ENCODE data around the gene POLD4.
"Not testable (repeated sequence)": the region's sequence is repeated elsewhere in the genome, so short reads cannot be mapped to it uniquely, and the experiment has no call there.

Gene POLD4

DNA sequence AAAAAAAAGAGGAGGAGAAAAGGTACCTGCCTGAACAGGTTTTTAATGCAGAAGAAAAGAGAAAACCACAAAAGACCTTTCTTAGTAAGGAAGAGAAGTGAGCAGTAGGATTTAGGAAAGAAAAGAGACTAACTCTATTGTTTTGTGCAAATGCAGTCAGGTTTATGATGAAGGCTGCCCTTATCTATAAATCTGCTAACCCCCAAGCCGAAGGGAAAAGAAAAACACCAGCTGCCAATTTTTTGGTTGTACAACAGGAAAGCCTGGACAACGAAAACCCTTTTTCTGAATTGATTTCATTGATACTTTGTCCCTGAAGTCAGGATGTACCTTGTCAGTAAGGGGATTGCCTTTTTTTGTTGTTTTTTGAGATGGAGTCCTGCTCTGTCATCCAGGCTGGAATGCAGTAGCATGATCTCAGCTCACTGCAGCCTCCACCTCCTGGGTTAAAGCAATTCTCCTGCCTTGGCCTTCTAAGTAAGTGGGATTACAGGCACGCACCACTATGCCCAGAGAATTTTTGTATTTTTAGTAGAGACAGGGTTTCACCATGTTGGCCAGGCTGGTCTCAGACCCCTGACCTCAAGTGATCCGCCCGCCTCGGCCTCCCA lies 21.2 kb downstream of the POLD4 start:
- TF ChIP-seq, protein P1, sequence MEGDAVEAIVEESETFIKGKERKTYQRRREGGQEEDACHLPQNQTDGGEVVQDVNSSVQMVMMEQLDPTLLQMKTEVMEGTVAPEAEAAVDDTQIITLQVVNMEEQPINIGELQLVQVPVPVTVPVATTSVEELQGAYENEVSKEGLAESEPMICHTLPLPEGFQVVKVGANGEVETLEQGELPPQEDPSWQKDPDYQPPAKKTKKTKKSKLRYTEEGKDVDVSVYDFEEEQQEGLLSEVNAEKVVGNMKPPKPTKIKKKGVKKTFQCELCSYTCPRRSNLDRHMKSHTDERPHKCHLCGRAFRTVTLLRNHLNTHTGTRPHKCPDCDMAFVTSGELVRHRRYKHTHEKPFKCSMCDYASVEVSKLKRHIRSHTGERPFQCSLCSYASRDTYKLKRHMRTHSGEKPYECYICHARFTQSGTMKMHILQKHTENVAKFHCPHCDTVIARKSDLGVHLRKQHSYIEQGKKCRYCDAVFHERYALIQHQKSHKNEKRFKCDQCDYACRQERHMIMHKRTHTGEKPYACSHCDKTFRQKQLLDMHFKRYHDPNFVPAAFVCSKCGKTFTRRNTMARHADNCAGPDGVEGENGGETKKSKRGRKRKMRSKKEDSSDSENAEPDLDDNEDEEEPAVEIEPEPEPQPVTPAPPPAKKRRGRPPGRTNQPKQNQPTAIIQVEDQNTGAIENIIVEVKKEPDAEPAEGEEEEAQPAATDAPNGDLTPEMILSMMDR (IDR thresholded peaks at IDR 0.05; ENCODE audit: control insufficient read depth, extremely low read depth, insufficient read depth) = no peak
- no peak for DNase-seq (ENCODE audit: low read depth)
- no peak overlapping the region for H3K4me3 ChIP-seq (ENCODE audit: low read depth, low read length)

DNA sequence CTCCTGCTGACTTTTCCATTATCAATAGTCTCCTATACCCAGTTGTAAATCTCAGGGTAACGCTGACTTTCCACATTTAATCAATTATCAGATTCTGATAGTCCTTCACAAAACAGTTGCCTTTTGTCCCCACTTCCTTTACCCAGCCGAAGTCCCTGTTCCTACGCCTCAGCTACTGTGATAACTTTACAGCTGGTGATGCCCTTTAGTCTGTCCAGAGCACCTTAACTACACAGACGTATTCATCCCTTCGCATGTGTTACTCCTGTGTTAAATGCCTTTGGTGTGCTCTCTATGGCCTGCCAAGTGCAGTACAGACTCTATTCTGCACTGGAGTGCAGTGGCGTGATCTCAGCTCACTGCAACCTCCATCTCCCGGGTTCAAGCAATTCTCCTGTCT lies 29.8 kb downstream of the POLD4 start:
- no peak for DNase-seq (ENCODE audit: low read depth)
- TF ChIP-seq, protein P1 (IDR thresholded peaks at IDR 0.05; ENCODE audit: control insufficient read depth, extremely low read depth, insufficient read depth) = no peak
- H3K4me3 ChIP-seq (ENCODE audit: low read depth, low read length) = no peak overlapping the region

DNA sequence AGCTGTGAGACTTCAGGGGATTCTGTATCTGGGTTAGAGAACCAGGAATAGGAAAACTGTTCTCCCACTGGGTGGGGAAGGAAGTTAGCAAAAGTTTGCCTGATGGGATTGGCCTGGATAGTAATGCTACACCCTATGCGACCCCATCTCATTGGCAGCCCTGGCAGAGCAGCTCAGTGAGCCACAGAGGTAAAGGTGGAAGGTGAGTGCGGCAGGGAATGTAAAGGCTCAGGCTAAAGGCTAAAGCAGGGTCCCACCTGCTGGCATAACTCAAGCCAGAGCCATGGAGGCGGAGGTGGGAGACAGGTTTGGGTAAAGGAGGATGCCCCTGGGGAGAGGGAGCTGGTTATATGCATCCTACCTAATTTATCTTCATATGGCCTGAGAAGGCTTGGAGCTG lies 31.3 kb downstream of the POLD4 start:
- H3K4me3 ChIP-seq (ENCODE audit: low read depth, low read length) = no peak overlapping the region
- DNase-seq (ENCODE audit: low read depth) = no peak
- TF ChIP-seq, protein P1 (IDR thresholded peaks at IDR 0.05; ENCODE audit: control insufficient read depth, extremely low read depth, insufficient read depth) = no peak

DNA sequence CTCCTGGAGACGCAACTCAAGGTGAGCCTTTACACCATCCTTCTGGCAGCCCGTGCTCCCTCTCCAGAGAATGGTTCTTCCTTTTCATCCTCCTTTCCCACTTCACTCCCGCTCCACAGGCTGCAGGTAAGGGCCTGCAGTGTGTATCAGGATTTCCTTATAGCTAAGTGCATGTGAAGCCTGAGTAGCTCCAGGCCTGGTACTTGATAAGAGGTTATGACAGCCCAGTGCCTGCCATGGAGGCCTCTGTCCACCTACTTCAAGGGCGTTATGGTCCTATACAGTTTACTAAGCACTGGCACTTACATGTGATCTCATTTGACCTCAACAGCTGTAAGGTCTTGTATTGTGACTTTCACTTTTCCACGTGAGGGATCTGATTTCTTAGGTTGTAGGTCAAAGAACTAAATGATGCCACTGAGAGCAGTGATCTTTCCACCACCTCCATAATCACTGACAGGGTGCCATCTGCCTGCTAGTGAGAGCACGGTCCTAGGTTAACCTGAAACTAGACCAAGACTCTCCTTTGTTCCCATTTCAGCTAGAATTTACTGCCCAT lies 32.0 kb downstream of the POLD4 start:
- TF ChIP-seq, protein P1 (IDR thresholded peaks at IDR 0.05; ENCODE audit: control insufficient read depth, extremely low read depth, insufficient read depth) = no peak
- no peak for DNase-seq (ENCODE audit: low read depth)
- no peak overlapping the region for H3K4me3 ChIP-seq (ENCODE audit: low read depth, low read length)

DNA sequence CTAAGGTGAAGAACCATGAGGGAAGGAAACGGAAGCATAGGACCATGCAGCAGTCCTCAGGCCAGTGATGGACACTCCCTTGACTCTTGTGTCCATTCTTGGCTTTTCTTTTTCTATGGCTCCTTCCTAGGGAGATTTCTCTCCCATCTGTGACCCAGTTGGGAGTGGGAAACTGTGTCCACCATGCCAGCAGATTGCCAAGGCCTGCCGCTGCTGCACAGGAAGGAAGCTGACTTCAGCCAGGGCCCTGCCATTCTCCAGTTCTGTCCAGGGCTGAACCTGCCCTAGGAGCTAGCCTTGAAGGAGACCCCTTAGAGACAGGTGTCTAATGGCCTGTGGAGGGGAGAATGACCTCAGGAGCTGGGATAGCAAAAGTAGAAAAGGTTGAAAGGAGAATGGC lies 32.7 kb downstream of the POLD4 start:
- no peak overlapping the region for H3K4me3 ChIP-seq (ENCODE audit: low read depth, low read length)
- TF ChIP-seq, protein P1 (IDR thresholded peaks at IDR 0.05; ENCODE audit: control insufficient read depth, extremely low read depth, insufficient read depth) = no peak
- DNase-seq (ENCODE audit: low read depth) = no peak

DNA sequence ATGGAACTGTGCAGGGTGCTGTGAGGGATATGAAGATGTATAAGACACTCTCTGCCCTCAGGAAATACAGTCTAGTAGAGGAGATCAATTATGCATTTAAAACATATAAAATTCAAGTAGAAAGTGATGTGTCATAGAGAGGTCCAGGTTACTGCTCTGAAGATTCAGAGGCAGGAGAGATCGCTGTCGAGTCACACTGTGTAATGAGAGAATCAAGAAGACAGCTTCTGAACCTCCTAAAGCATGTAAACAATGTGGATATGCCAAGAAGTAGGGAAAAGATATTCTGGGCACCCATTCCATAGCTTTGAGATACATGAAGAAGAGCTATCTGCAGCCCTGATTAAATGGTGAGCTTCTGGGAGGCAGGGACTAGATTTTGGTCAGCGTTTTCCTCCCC lies 33.3 kb downstream of the POLD4 start:
- DNase-seq (ENCODE audit: low read depth) = no peak
- no peak overlapping the region for H3K4me3 ChIP-seq (ENCODE audit: low read depth, low read length)
- TF ChIP-seq, protein P1 (IDR thresholded peaks at IDR 0.05; ENCODE audit: control insufficient read depth, extremely low read depth, insufficient read depth) = no peak

DNA sequence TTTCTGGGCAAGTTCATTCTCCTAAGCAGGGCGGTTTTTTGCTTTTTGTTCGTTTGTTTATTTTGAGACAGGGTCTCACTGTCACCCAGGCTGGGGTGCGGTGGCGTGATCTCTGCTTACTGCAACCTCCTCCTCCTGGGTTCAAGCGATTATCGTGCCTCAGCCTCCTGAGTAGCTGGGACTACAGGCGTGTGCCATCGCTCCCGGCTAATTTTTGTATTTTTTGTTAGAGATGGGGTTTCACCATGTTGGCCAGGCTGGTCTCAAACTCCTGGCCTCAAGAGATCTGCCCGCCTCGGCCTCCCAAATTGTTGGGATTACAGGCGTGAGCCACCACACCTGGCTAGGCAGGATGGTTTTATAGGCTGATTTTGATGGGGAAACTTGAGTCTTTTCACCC lies 34.5 kb downstream of the POLD4 start:
- H3K4me3 ChIP-seq (ENCODE audit: low read depth, low read length) = peak overlapping the region; percentile 91
- DNase-seq (ENCODE audit: low read depth) = not testable (repeated sequence)

All from LNCaP clone FGC (cell line).